CD4-positive, CD25-positive, alpha-beta regulatory T cell (primary cell): ENCODE results near the gene IQSEC3. TPM values are rescaled to one million over a fixed set of nuclear protein-coding genes. Genes with fewer than 3 reads are reported as not detected.

Source experiments
- ATAC-seq, 2 donors: fragments of 150-1000 bp; cut with Tn5 transposase; one replicate each; pipeline ENCODE4 v1.10.0; 2021; ENCODE audit warnings: low read depth in 2 of 2, moderate number of reproducible peaks in 2 of 2, moderate library complexity in 1 of 2
- DNase-seq, 3 donors: peaks; one replicate each; pipeline versions ENCODE4 v3.0.0 to v3.0.0-alpha.2; 2012 to 2022; ENCODE audit warnings: mixed read lengths in 1 of 3
- H3K27ac ChIP-seq: one replicate; pipeline ENCODE4 v1.7.0; 2013; ENCODE audit warnings: mild to moderate bottlenecking, low read length; ENCODE audit not compliant: insufficient read depth, poor library complexity, severe bottlenecking
- H3K27me3 ChIP-seq: one replicate; pipeline ENCODE4 v1.7.0; 2013; ENCODE audit warnings: low read length; ENCODE audit not compliant: control insufficient read depth, insufficient read depth
- H3K36me3 ChIP-seq: one replicate; pipeline ENCODE4 v1.7.0; 2013; ENCODE audit warnings: mild to moderate bottlenecking, low read length, moderate library complexity; ENCODE audit not compliant: control insufficient read depth, insufficient read depth
- H3K4me1 ChIP-seq: 2 replicates; pipeline ENCODE4 v1.7.0; 2013; ENCODE audit warnings: mild to moderate bottlenecking, low read length; ENCODE audit not compliant: insufficient read depth, control insufficient read depth, poor library complexity, severe bottlenecking
- H3K4me3 ChIP-seq: one replicate; pipeline ENCODE4 v1.7.0; 2013; ENCODE audit warnings: low read depth, mild to moderate bottlenecking, low read length, moderate library complexity
- H3K9me3 ChIP-seq, 2 experiments: 1 replicate in 1 of 2; 2 replicates in 1 of 2; pipeline ENCODE4 v1.7.0; 2013; ENCODE audit warnings: low read length in 2 of 2, mild to moderate bottlenecking in 1 of 2, moderate library complexity in 1 of 2; ENCODE audit not compliant: control insufficient read depth in 2 of 2
- H3K27ac Mint-ChIP-seq, 3 donors: one replicate each; pipeline ENCODE4 v1.8.0; 2020 to 2022; ENCODE audit warnings: mild to moderate bottlenecking in 3 of 3, mixed read lengths in 3 of 3, moderate library complexity in 2 of 3
- H3K27me3 Mint-ChIP-seq: one replicate; pipeline ENCODE4 v1.8.0; 2022; ENCODE audit warnings: mild to moderate bottlenecking, mixed read lengths
- H3K36me3 Mint-ChIP-seq: one replicate; pipeline ENCODE4 v1.8.0; 2020; ENCODE audit warnings: mixed read lengths
- H3K4me1 Mint-ChIP-seq, 4 donors: one replicate each; pipeline ENCODE4 v1.8.0; 2020 to 2022; ENCODE audit warnings: mixed read lengths in 4 of 4, mild to moderate bottlenecking in 1 of 4
- H3K4me3 Mint-ChIP-seq, 4 donors: one replicate each; pipeline ENCODE4 v1.8.0; 2020 to 2022; ENCODE audit warnings: mild to moderate bottlenecking in 4 of 4, mixed read lengths in 4 of 4, moderate library complexity in 3 of 4
- H3K9me3 Mint-ChIP-seq, 7 donors: one replicate each; pipeline ENCODE4 v1.8.0; 2020 to 2022; ENCODE audit warnings: mixed read lengths in 7 of 7, mild to moderate bottlenecking in 3 of 7, moderate library complexity in 2 of 7
- polyA plus RNA-seq, 4 donors: library from polyadenylated mRNA; unstranded; fragments of 300-500 nt; fragmentation: Illumina TruSeq; gene quantifications; one replicate each; pipeline ENCODE4 v1.2.3, GENCODE V29; 2021
- total RNA-seq: library from RNA; stranded (reverse); gene quantifications from one replicate; pipeline ENCODE4 v1.2.3, GENCODE V29; 2022

The IQSEC3 gene
- total and polyA plus RNA-seq, 5 donors from 2014 or later: 0.05 to 0.15 TPM; not detected in 3

GRCh38 chr12:205026-205425 lies 138.5 kb downstream of the IQSEC3 start:
- Mint-ChIP-seq H3K27me3 (peaks cover 35% of the 10 kb centered on the region), H3K4me1 (peaks cover 0 to 4% (median 2%) of the 10 kb centered on the region in 4 donors), H3K36me3 (peaks cover 7% of the 10 kb centered on the region), H3K27ac (no peak overlapping the region), H3K4me3 (no peak overlapping the region), H3K9me3 (peaks cover 0 to 1% (median 0%) of the 10 kb centered on the region in 7 donors)
- Histone ChIP-seq H3K4me3 (no peak overlapping the region), H3K4me1 (no peaks in the 10 kb centered on the region), H3K27me3 (peaks cover 7% of the 10 kb centered on the region), H3K27ac (no peak overlapping the region), H3K9me3 (no peaks in the 10 kb centered on the region), H3K36me3 (no peaks in the 10 kb centered on the region)
- DNase-seq: no peak
- ATAC-seq: no peak

GRCh38 chr12:206746-207440 lies 140.3 kb downstream of the IQSEC3 start:
- Mint-ChIP-seq H3K36me3 (peaks cover 7% of the 10 kb centered on the region), H3K4me3 (no peak overlapping the region), H3K27me3 (peaks cover 41% of the 10 kb centered on the region), H3K4me1 (peaks cover 0 to 9% (median 2%) of the 10 kb centered on the region in 4 donors), H3K27ac (no peak overlapping the region), H3K9me3 (peaks cover 0 to 2% (median 0%) of the 10 kb centered on the region in 7 donors)
- H3K27ac ChIP-seq: no peak overlapping the region
- H3K9me3 ChIP-seq: no peaks in the 10 kb centered on the region
- H3K4me3 ChIP-seq: no peak overlapping the region
- no peaks in the 10 kb centered on the region for H3K4me1 ChIP-seq
- DNase-seq (no peak), ATAC-seq (no peak)
- no peaks in the 10 kb centered on the region for H3K36me3 ChIP-seq
- H3K27me3 ChIP-seq: peaks cover 7% of the 10 kb centered on the region

- ATAC-seq (no peak), DNase-seq (no peak)
- Mint-ChIP-seq H3K27ac (no peak overlapping the region), H3K4me1 (peaks cover 0 to 6% (median under 1%) of the 10 kb centered on the region in 4 donors), H3K36me3 (peaks cover 4% of the 10 kb centered on the region), H3K4me3 (no peak overlapping the region), H3K9me3 (peaks cover 0 to 2% (median 0%) of the 10 kb centered on the region in 7 donors), H3K27me3 (peaks cover 37% of the 10 kb centered on the region)
- H3K27me3 ChIP-seq: peaks cover 7% of the 10 kb centered on the region
- no peak overlapping the region for H3K27ac ChIP-seq
- no peaks in the 10 kb centered on the region for H3K9me3 ChIP-seq
- H3K4me1 ChIP-seq: peaks cover 4% of the 10 kb centered on the region
- H3K4me3 ChIP-seq: no peak overlapping the region
- no peaks in the 10 kb centered on the region for H3K36me3 ChIP-seq
These were observed 141.2 kb downstream of the IQSEC3 start for GRCh38 chr12:207804-208203.

GRCh38 chr12:208813-209212 lies 142.2 kb downstream of the IQSEC3 start:
- Histone ChIP-seq H3K9me3 (no peaks in the 10 kb centered on the region), H3K4me1 (peaks cover 4% of the 10 kb centered on the region), H3K27ac (no peak overlapping the region), H3K4me3 (no peak overlapping the region), H3K36me3 (no peaks in the 10 kb centered on the region), H3K27me3 (peaks cover 7% of the 10 kb centered on the region)
- Mint-ChIP-seq H3K4me3 (no peak overlapping the region), H3K9me3 (peaks cover 0 to 2% (median 0%) of the 10 kb centered on the region in 7 donors), H3K36me3 (peaks cover 4% of the 10 kb centered on the region), H3K27me3 (peaks cover 35% of the 10 kb centered on the region), H3K27ac (no peak overlapping the region), H3K4me1 (peaks cover 0 to 6% (median under 1%) of the 10 kb centered on the region in 4 donors)
- no peak for DNase-seq
- no peak for ATAC-seq

- Histone ChIP-seq H3K9me3 (no peaks in the 10 kb centered on the region), H3K4me3 (no peak overlapping the region), H3K27ac (no peak overlapping the region), H3K27me3 (peaks cover 7% of the 10 kb centered on the region), H3K4me1 (peaks cover 4% of the 10 kb centered on the region), H3K36me3 (no peaks in the 10 kb centered on the region)
- no peak overlapping the region for H3K27ac Mint-ChIP-seq
- no peak for ATAC-seq
- peaks cover 0 to 6% (median 0%) of the 10 kb centered on the region in 4 donors for H3K4me1 Mint-ChIP-seq
- no peak overlapping the region for H3K4me3 Mint-ChIP-seq
- peaks cover 35% of the 10 kb centered on the region for H3K27me3 Mint-ChIP-seq
- peaks cover 4% of the 10 kb centered on the region for H3K36me3 Mint-ChIP-seq
- no peak for DNase-seq
- H3K9me3 Mint-ChIP-seq: peaks cover 0 to 2% (median 0%) of the 10 kb centered on the region in 7 donors
These were observed 142.7 kb downstream of the IQSEC3 start for GRCh38 chr12:209246-209645.

- ATAC-seq (no peak), DNase-seq (no peak)
- peaks cover 0 to 2% (median 0%) of the 10 kb centered on the region in 7 donors for H3K9me3 Mint-ChIP-seq
- peaks cover 33% of the 10 kb centered on the region for H3K27me3 Mint-ChIP-seq
- H3K9me3 ChIP-seq: no peaks in the 10 kb centered on the region
- no peak overlapping the region for H3K4me3 ChIP-seq
- H3K27ac ChIP-seq: no peak overlapping the region
- peaks cover 0 to 6% (median 0%) of the 10 kb centered on the region in 4 donors for H3K4me1 Mint-ChIP-seq
- peaks cover 7% of the 10 kb centered on the region for H3K27me3 ChIP-seq
- H3K36me3 ChIP-seq: no peaks in the 10 kb centered on the region
- H3K36me3 Mint-ChIP-seq: peaks cover 4% of the 10 kb centered on the region
- H3K27ac Mint-ChIP-seq: no peak overlapping the region
- no peak overlapping the region for H3K4me3 Mint-ChIP-seq
- H3K4me1 ChIP-seq: peaks cover 4% of the 10 kb centered on the region
These were observed 143.3 kb downstream of the IQSEC3 start for GRCh38 chr12:209851-210250.

- ATAC-seq: no peak
- Histone ChIP-seq H3K27ac (no peak overlapping the region), H3K36me3 (no peaks in the 10 kb centered on the region), H3K4me3 (no peak overlapping the region), H3K9me3 (no peaks in the 10 kb centered on the region), H3K4me1 (peaks cover 4% of the 10 kb centered on the region), H3K27me3 (peaks cover 3% of the 10 kb centered on the region)
- Mint-ChIP-seq H3K36me3 (peaks cover 4% of the 10 kb centered on the region), H3K9me3 (peaks cover 0 to 2% (median 0%) of the 10 kb centered on the region in 7 donors), H3K4me3 (no peak overlapping the region), H3K27me3 (peaks cover 33% of the 10 kb centered on the region), H3K4me1 (peaks cover 0 to 6% (median 0%) of the 10 kb centered on the region in 4 donors), H3K27ac (no peak overlapping the region)
- DNase-seq: no peak
These were observed 143.9 kb downstream of the IQSEC3 start for GRCh38 chr12:210277-211141.
